ENCODE measurements around the gene RLN2.

DNA sequence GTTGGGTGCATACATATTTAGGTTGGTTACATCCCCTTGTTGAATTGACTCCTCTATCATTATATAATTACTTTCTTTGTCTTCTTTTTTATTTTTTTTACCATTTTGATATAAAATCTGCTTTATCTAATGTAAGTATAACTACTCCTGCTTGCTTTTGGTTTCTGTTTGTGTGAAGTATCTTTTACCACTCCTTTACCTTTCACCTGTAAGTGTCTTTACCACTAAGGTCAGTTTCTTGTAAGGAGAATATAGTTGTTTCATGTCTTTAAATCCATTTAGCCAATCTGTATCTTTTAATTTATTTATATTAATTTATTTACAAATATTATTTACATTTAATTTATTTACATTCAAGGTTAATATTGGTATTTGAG lies 40.3 kb downstream of the RLN2 start:
- TF ChIP-seq POLR2A (IDR thresholded peaks at IDR 0.05), result no peak
- TF ChIP-seq, protein P1, sequence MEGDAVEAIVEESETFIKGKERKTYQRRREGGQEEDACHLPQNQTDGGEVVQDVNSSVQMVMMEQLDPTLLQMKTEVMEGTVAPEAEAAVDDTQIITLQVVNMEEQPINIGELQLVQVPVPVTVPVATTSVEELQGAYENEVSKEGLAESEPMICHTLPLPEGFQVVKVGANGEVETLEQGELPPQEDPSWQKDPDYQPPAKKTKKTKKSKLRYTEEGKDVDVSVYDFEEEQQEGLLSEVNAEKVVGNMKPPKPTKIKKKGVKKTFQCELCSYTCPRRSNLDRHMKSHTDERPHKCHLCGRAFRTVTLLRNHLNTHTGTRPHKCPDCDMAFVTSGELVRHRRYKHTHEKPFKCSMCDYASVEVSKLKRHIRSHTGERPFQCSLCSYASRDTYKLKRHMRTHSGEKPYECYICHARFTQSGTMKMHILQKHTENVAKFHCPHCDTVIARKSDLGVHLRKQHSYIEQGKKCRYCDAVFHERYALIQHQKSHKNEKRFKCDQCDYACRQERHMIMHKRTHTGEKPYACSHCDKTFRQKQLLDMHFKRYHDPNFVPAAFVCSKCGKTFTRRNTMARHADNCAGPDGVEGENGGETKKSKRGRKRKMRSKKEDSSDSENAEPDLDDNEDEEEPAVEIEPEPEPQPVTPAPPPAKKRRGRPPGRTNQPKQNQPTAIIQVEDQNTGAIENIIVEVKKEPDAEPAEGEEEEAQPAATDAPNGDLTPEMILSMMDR (IDR thresholded peaks at IDR 0.05 in 4 of 5, conservative IDR thresholded peaks at IDR 0.05 in 1 of 5), result no peak
